Vagina (tissue), 2 donors: ENCODE data around the gene DNAAF5. TPM values are rescaled to one million over a fixed set of nuclear protein-coding genes. Genes with fewer than 3 reads are reported as not detected.
"Not testable (repeated sequence)": the region's sequence is repeated elsewhere in the genome, so short reads cannot be mapped to it uniquely, and the experiment has no call there.

Experiments used
- DNase-seq, 2 donors: peaks; one replicate each; pipeline ENCODE4 v3.0.0-alpha.2; 2017; ENCODE audit errors: extremely low spot score in 2 of 2
- H3K27ac ChIP-seq: fragments of 200-600 bp; sonication (generic); one replicate; pipeline ENCODE4 v1.5.1; 2019
- H3K27me3 ChIP-seq: fragments of 200-600 bp; sonication (generic); one replicate; pipeline ENCODE4 v1.5.1; 2019
- H3K36me3 ChIP-seq, 2 donors: fragments of 200-600 bp; sonication (generic); one replicate each; pipeline ENCODE4 v1.5.1; 2017 to 2019
- H3K4me1 ChIP-seq: fragments of 200-600 bp; sonication (generic); one replicate; pipeline ENCODE4 v1.5.1; 2019
- H3K4me3 ChIP-seq, 2 donors: fragments of 200-600 bp; sonication (generic); 1 replicate in 1 of 2; 2 replicates in 1 of 2; pipeline ENCODE4 v1.5.1; 2016 to 2019
- H3K9me3 ChIP-seq: fragments of 200-600 bp; sonication (generic); one replicate; pipeline ENCODE4 v1.5.1; 2019
- CTCF ChIP-seq, 3 experiments: fragments of 450-650 bp in 2 of 3; fragments of 200-600 bp in 1 of 3; sonication (generic) in 1 of 3; IDR thresholded peaks; one replicate each; pipeline ENCODE4 v1.5.1; 2017 to 2019; ENCODE audit warnings: antibody characterized with exemption in 3 of 3, mild to moderate bottlenecking in 2 of 3, moderate library complexity in 2 of 3
- POLR2A ChIP-seq, 2 donors: fragments of 450-650 bp; IDR thresholded peaks; one replicate each; pipeline ENCODE4 v1.6.1; 2017; ENCODE audit warnings: antibody characterized with exemption in 2 of 2, mild to moderate bottlenecking in 2 of 2, moderate library complexity in 2 of 2
- POLR2AphosphoS5 ChIP-seq, 2 donors: sonication (generic); formaldehyde crosslinking; IDR thresholded peaks; one replicate each; pipeline ENCODE4 v1.9.0; 2017; ENCODE audit warnings: antibody characterized with exemption in 2 of 2, mild to moderate bottlenecking in 2 of 2, low read depth in 1 of 2; ENCODE audit not compliant: insufficient read depth in 1 of 2
- intact Hi-C: fragments of 100-400 bp; cut with DNase I; formaldehyde crosslinking; loops from one replicate; pipeline ENCODE4 v1.15.1; 2023
- total RNA-seq: library from RNA; depleted of rRNA; stranded (reverse); fragments of >200 nt; gene quantifications from one replicate; pipeline ENCODE4 v1.2.3, GENCODE V29; 2016

DNAAF5 gene
- total RNA-seq, 1 donor from 2014 or later = 29.7 TPM

- Histone ChIP-seq H3K9me3 (no peaks in the 10 kb centered on the region), H3K27me3 (no peaks in the 10 kb centered on the region), H3K4me1 (peaks cover 3% of the 10 kb centered on the region), H3K27ac (no peak overlapping the region), H3K4me3 (no peak overlapping the region), H3K36me3 (peaks cover 0 to 5% of the 10 kb centered on the region in 2 donors)
- intact Hi-C loops = no loop called here
- TF ChIP-seq POLR2AphosphoS5 (IDR thresholded peaks at IDR 0.05; ENCODE audit: insufficient read depth in 1 of 2, low read depth in 1 of 2) = no peak
- DNase-seq = no peak
These were observed 65.0 kb downstream of the DNAAF5 start for GRCh38 chr7:791519-791918.

- intact Hi-C loops = no loop called here
These were observed 67.7 kb downstream of the DNAAF5 start for GRCh38 chr7:794207-794606.

GRCh38 chr7:794671-795329 lies 68.3 kb downstream of the DNAAF5 start:
- Histone ChIP-seq H3K27me3 (no peaks in the 10 kb centered on the region), H3K4me3 (no peak overlapping the region), H3K4me1 (no peaks in the 10 kb centered on the region), H3K9me3 (no peaks in the 10 kb centered on the region), H3K36me3 (peaks cover 0 to 5% of the 10 kb centered on the region in 2 donors), H3K27ac (no peak overlapping the region)
- no peak for DNase-seq
- TF ChIP-seq POLR2A (IDR thresholded peaks at IDR 0.05) (no peak), CTCF (IDR thresholded peaks at IDR 0.05) (no peak), POLR2AphosphoS5 (IDR thresholded peaks at IDR 0.05; ENCODE audit: insufficient read depth in 1 of 2, low read depth in 1 of 2) (no peak)
- intact Hi-C loops = no loop called here

More at GRCh38 chr7:794207-794606, 67.7 kb downstream of the DNAAF5 start:
- Histone ChIP-seq H3K4me1 (no peaks in the 10 kb centered on the region), H3K27ac (no peak overlapping the region), H3K9me3 (no peaks in the 10 kb centered on the region), H3K27me3 (no peaks in the 10 kb centered on the region), H3K4me3 (no peak overlapping the region), H3K36me3 (peaks cover 0 to 5% of the 10 kb centered on the region in 2 donors)
- no peak for TF ChIP-seq CTCF (IDR thresholded peaks at IDR 0.05)
- TF ChIP-seq POLR2AphosphoS5 (IDR thresholded peaks at IDR 0.05; ENCODE audit: insufficient read depth in 1 of 2, low read depth in 1 of 2) = no peak
- no peak for TF ChIP-seq POLR2A (IDR thresholded peaks at IDR 0.05)
- no peak for DNase-seq

- DNase-seq, H3K9me3 ChIP-seq, H3K27ac ChIP-seq, H3K4me1 ChIP-seq, H3K27me3 ChIP-seq, H3K36me3 ChIP-seq, H3K4me3 ChIP-seq, intact Hi-C loops: not testable (repeated sequence)
These were observed 70.1 kb downstream of the DNAAF5 start for GRCh38 chr7:796434-797169.

GRCh38 chr7:798921-799470 lies 72.5 kb downstream of the DNAAF5 start:
- no peaks in the 10 kb centered on the region for H3K36me3 ChIP-seq
- no peaks in the 10 kb centered on the region for H3K9me3 ChIP-seq
- intact Hi-C loops = no loop called here
- H3K27me3 ChIP-seq = no peaks in the 10 kb centered on the region
- TF ChIP-seq CTCF (IDR thresholded peaks at IDR 0.05) (no peak), POLR2A (IDR thresholded peaks at IDR 0.05) (no peak), POLR2AphosphoS5 (IDR thresholded peaks at IDR 0.05; ENCODE audit: insufficient read depth in 1 of 2, low read depth in 1 of 2) (no peak)
- H3K27ac ChIP-seq = no peak overlapping the region
- H3K4me1 ChIP-seq = peaks cover 17% of the 10 kb centered on the region
- no peak for DNase-seq
- no peak overlapping the region for H3K4me3 ChIP-seq

GRCh38 chr7:800692-801091 lies 74.2 kb downstream of the DNAAF5 start:
- Histone ChIP-seq H3K9me3 (no peaks in the 10 kb centered on the region), H3K4me3 (no peak overlapping the region), H3K27ac (no peak overlapping the region), H3K27me3 (no peaks in the 10 kb centered on the region), H3K4me1 (peaks cover 17% of the 10 kb centered on the region), H3K36me3 (no peaks in the 10 kb centered on the region)
- no peak for DNase-seq
- TF ChIP-seq CTCF (IDR thresholded peaks at IDR 0.05) (no peak), POLR2A (IDR thresholded peaks at IDR 0.05) (no peak), POLR2AphosphoS5 (IDR thresholded peaks at IDR 0.05; ENCODE audit: insufficient read depth in 1 of 2, low read depth in 1 of 2) (no peak)
- intact Hi-C loops = no loop called here

GRCh38 chr7:801351-801750 lies 74.9 kb downstream of the DNAAF5 start:
- H3K4me1 ChIP-seq = peaks cover 17% of the 10 kb centered on the region
- H3K27ac ChIP-seq = peak overlapping the region; percentile 76
- DNase-seq, H3K4me3 ChIP-seq, intact Hi-C loops, H3K27me3 ChIP-seq, H3K36me3 ChIP-seq, H3K9me3 ChIP-seq: not testable (repeated sequence)
